ENCODE results near the gene SIVA1. TPM values are rescaled to one million over a fixed set of nuclear protein-coding genes. Genes with fewer than 3 reads are reported as not detected.
"Not testable (repeated sequence)": the region's sequence is repeated elsewhere in the genome, so short reads cannot be mapped to it uniquely, and the experiment has no call there.

SIVA1 gene
- polyA plus RNA-seq, 1 donor = 71.9 TPM

DNA sequence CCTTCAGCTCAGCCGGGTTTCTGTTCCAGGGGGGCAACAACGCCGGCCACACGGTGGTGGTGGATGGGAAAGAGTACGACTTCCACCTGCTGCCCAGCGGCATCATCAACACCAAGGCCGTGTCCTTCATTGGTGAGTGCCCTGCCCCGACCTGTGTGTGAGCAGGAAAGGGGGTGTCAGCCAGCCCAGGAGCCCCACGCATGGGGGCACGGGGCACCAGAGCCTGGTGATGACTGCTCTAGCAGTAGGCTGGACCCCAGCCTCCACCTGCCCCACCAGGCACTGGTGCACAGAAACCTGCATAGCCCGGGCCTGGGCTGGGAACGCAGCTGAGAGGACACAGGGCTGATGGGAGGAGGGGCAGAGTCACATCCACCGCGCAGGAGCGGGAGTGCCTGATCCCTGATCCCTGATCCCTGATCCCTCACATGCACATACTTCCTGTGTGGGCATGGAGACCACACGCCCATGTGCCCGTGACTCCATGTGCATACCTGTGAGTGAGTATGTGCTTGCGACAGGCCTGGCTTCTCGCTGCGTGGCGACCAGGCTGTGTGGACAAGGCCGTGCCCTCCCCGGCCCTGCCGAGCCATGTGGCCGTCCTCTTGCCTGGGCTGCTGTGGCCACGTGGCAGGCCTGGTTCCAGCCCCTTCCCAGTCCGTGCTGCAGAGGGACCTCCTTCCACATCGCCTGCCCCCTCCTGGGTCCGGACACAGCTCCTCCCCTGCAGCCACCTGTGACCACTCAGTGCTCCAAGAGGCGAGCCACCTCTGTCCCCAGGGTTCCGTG lies 17.8 kb upstream of the SIVA1 start:
- no peak for DNase-seq (ENCODE audit: low read depth)

DNA sequence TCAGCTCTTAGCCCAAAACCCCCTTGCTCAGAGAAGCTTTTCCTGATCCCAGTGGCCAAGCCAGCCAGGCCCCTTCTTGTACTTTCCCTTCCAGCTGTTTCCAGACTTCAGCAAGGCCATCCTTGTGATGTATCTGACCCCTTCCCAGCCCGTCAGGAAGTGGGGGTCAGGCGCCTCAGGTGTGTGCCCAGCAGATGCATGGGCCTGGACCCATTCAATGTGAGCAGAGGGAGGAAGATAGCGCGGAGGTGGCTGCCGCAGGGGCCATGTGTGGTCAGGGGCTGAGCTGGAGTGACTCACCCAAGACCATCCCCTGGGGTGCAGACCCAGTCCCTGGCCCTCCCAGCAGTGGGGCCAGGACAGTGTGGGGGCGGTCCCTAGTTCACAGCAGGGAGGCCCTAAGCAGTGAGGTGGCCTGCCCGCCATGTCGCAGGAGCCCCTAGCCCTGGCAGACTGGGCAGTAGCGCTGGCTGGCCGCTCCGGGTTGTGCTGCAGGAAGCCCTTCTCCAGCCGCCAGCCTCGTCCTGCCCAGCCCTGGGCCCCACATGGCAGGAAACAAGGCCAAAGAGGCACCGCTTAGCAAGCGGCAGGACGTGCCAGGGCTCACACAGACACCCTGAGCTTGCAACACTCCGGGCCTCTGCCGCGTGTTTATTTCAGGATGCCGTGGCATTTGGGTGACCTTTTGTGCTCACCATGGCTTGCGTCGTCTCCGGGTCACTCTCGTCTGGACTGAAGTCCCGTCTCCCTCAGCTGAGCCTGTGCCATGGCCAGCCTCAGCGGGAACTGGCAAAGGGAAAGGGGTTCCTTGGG lies 16.9 kb upstream of the SIVA1 start:
- no peak for DNase-seq (ENCODE audit: low read depth)

DNA sequence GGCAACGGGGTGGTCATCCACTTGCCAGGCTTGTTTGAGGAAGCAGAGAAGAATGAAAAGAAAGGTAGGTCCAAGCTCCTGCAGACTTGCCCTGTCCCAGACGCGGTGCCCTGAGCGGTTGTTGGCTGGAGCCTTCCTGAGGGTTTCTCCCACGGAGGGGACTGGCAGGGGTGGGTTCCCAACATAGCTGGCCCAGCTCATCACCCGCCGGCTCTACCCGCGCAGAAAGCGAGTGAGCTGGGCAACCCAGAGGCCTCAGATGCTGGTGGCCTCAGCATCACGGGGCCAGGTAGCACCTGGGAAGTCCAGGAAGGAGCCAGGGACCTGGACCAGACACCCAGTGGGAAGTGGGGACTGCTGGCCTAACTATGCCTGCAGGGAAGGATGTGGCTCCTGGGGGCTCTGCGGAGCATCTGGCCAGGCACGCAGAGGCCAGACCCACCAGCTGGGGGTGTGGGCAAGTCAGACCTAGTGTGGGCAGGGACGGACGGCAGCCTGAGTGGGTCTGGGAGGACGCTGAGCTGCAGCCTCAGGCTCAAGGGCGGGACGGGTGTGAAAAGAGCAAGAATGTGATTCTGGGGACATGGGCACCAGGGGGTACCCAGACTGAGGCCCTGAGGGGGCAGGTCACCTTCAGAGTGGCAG lies 14.4 kb upstream of the SIVA1 start:
- no peak for DNase-seq (ENCODE audit: low read depth)

DNA sequence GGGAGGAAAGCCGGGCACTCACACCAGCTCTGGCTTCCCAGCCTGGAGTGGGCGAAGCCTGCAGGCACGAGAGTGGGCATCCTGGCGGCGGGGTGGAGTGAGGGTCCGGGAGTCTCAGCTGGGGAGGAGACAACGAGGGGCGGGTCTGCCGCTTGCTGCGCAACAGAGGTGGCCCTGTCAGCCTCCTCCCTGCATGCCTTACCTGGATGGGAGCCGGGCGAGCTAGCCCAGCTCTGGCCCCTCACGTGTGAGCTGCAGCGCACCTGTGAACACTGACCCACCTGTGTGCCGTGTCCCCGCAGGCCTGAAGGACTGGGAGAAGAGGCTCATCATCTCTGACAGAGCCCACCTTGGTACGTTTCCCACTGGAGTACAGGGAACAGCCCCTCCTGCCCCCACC lies 13.9 kb upstream of the SIVA1 start:
- DNase-seq (ENCODE audit: low read depth) = no peak

GRCh38 chr14:104739546-104740516 lies 13.1 kb upstream of the SIVA1 start:
- no peak for DNase-seq (ENCODE audit: low read depth)

DNA sequence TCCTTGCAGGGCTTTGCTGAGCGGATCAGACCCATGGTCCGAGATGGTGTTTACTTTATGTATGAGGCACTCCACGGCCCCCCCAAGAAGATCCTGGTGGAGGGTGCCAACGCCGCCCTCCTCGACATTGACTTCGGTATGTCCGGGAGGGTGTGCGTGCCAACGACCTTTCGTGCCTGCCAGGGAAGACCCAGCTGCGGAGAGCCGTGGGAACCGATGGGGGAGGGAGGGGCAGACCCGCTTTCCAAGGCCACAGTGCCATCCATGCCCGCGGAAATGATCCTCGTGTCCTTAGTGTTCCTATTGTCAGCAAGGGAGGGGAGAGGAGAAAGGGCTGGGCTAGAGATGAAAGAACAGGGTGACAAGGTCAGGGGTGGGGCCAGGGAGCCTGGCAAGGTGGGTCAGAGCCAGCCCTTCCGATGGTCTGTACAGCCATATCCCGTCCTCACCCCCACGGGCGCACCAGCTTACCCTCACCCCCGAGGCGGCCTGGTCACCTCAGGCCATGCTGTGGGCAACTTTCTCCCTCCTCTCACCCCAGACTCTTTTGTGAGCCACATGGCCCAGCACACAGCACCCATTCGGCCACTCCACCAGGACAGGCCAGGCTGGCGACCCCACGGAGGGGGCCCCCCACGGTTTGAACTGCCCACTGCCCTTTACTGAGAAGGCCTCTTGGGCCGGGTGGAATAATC lies 11.7 kb upstream of the SIVA1 start:
- no peak for DNase-seq (ENCODE audit: low read depth)

DNA sequence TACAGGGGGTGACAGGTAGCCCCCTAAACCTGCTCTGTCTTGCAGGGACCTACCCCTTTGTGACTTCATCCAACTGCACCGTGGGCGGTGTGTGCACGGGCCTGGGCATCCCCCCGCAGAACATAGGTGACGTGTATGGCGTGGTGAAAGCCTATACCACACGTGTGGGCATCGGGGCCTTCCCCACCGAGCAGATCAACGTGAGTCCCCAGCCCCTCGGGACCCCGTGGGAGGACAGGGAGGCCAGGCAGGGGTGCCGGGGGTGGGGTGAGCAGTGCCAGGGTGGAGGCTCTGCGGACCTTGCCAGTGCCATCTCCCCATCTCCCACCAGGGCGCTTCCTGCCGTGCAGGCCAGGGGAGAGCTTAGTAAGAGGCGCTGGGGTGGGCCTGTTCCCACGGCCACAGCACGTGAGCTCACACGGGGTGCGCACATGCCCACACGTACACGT lies 11.1 kb upstream of the SIVA1 start:
- DNase-seq (ENCODE audit: low read depth) = no peak

DNA sequence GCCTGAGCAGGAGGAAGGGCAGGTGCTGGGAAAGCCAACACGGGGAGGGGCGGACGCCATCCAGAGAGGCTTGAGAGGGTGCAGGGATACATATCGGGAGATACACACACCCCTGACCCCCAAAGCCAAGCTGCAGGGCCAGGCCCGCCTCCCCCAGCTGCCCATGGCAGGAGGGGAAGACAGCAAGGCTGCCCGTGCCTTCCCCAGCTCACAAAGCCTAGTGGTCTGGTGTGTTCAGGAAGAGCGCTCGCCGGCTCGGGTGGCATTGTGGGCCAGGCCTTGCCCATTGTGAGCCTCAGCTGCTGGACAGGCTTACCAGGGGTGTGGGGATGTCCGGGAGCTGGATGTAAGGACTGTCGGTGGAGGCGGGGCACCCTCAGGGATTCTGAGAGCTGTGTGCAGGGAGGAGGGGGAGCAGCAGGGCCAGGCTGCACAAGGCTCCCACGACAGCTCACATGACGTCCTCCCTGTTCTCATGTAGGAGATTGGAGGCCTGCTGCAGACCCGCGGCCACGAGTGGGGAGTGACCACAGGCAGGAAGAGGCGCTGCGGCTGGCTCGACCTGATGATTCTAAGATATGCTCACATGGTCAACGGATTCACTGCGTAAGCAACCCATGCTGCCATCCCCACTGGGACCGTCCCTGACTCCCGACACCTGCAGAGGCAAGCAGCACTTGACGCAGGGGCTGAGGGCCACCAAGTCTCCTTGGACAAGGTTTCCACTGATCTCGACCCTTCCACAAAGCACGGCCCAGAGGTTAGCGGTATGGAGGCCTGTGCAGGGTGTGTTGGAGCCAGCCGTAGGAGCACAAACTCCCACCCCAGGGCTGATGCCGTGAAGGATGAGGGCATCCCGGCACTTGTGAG lies 10.1 kb upstream of the SIVA1 start:
- DNase-seq (ENCODE audit: low read depth) = no peak

- no peak for DNase-seq (ENCODE audit: low read depth)
These were observed 9.2 kb upstream of the SIVA1 start for GRCh38 chr14:104743461-104744380.

DNA sequence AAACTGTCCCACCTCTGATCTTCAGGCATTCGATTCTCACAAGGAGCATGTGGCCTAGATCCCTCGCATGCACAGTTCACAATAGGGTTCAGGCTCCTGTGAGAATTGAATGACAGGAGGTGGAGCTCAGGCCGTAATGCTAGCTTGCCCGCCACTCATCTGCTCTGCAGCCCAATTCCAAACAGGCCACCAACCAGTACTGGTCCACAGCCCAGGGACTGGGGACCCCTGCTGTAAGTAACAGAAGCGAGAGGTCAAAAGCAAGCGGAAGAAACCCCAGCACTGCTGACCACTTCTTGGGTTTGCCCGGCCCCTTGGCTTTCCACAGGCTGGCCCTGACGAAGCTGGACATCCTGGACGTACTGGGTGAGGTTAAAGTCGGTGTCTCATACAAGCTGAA lies 8.5 kb upstream of the SIVA1 start:
- DNase-seq (ENCODE audit: low read depth) = no peak

DNA sequence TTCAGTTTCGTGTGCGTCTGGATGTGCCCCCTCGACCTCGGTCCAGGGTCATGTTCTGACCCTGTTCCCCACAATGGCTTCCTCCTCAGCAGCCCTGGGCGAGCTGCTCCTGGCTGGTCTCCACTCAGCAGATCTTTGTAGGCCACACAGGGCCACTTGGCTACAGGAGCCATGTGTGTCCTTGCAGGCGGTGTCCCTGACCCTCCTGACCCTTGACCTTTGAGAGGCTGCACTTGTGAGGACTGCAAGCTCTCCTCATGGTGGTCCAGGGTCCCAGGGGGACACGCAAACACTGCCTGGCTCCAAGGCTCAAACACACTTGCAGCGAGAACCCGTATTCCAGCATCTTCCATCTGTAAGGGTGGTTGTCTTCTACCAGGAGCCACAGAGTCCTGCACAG lies 7.5 kb upstream of the SIVA1 start:
- no peak for DNase-seq (ENCODE audit: low read depth)

DNA sequence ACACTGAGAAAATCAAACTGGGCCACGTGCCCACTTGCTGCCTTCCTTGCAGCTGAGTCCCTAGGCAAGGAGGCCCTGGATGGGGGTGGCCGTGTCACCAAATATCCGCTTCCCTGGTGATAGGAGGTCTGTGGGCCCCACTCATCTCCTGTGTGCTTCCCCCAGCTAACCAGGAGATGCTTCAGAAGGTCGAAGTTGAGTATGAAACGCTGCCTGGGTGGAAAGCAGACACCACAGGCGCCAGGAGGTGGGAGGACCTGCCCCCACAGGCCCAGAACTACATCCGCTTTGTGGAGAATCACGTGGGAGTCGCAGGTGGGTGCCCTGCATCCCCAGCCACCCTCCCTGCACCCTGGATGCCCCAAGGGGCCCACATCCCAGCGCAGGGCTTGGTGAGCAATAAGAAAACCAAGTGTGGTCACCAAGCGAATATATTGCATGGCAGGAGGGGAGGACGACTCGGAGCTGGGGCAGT lies 6.8 kb upstream of the SIVA1 start:
- DNase-seq (ENCODE audit: low read depth) = no peak

DNA sequence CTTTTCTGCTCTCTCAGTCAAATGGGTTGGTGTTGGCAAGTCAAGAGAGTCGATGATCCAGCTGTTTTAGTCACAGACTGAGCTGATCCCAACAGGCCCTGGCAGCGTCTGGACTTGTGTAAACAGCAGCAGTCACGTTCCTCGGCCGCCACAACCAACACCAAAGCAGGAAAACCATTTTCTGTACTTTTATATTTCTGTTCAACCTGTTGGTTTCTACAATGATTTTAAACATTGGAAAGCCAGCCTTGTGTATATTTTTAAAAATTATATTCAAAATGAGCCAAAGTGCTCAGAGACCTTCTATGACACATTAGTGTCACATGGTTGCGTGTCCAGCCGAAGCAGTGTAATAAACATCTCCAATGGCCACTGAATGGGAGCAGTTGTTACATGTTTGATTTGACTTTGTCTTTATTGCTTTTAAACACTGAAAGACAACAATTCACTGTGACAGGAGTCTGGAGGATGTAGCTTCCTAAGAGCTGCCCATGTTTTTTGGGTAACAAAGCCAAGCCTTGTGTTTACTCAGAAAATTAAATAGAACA lies 5.9 kb upstream of the SIVA1 start:
- no peak for DNase-seq (ENCODE audit: low read depth)

GRCh38 chr14:104747876-104748275 lies 5.1 kb upstream of the SIVA1 start:
- DNase-seq (ENCODE audit: low read depth) = no peak

- DNase-seq (ENCODE audit: low read depth) = no peak
These were observed 3.8 kb upstream of the SIVA1 start for GRCh38 chr14:104749111-104749649.

- no peak for DNase-seq (ENCODE audit: low read depth)
These were observed 2.7 kb upstream of the SIVA1 start for GRCh38 chr14:104750056-104750752.

DNA sequence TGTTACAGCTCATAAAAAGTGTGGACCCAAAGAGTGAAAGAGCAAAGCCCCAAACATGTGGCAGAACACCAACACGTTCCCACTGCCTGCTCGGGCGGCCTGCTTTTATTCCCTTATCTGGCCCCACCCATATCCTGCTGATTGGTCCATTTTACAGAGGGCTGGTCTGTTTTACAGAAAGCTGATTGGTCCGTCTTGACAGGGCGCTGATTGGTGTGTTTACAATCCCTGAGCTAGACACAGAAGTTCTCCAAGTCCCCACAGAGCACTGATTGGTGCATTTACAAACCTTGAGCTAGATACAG lies 2.2 kb upstream of the SIVA1 start:
- DNase-seq (ENCODE audit: low read depth) = not testable (repeated sequence)
